HG03159 (cell line): ENCODE results near the gene DLL4.
"Not testable (repeated sequence)": the region's sequence is repeated elsewhere in the genome, so short reads cannot be mapped to it uniquely, and the experiment has no call there.

Experiments
- ATAC-seq: cut with Tn5 transposase; IDR thresholded peaks from one replicate; pipeline ENCODE4 v1.9.1; 2021; ENCODE audit warnings: mild to moderate bottlenecking, moderate library complexity; ENCODE audit not compliant: unreplicated experiment

The DLL4 gene

GRCh38 chr15:40941528-40942336 is 12.6 kb downstream of the DLL4 start:
- peak; percentile 54 for ATAC-seq

GRCh38 chr15:40942337-40942854 is 13.3 kb downstream of the DLL4 start:
- peak; percentile 21 for ATAC-seq

GRCh38 chr15:40942878-40943277 is 13.7 kb downstream of the DLL4 start:
- ATAC-seq, result no peak

DNA sequence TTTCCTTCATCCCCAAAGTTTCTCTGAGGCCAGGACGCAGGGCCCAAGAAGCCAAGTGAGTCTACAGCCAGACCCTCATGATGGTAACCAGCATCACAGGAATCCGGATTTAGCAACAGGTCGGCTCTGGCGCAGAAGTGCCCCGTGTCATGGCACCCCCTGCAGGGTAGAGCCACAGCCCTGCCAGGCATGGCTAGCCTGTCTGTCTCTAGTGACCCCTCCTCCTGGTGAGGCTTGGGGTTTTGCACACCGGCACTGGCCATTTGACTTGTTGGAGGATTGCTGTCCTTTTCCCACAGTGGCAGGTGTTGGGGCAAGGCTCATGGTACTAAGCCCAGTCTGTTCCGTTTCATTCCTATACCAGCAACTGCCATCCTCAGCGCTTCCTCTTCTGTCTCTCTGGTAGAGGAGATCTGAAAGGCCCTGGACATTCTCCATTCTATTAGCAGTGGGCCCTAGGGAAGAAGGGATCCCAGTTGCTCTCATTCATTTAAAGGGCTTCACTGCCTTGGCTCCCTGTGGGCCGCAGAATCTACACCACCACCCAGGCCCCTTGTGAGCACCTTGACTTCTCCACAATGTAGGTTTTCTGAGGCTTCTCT is 14.7 kb downstream of the DLL4 start:
- ATAC-seq, result no peak

- no peak for ATAC-seq
These were observed 15.6 kb downstream of the DLL4 start for GRCh38 chr15:40944510-40945296.

- ATAC-seq, result no peak
These were observed 19.8 kb downstream of the DLL4 start for GRCh38 chr15:40948706-40949473.

- no peak for ATAC-seq
These were observed 20.6 kb downstream of the DLL4 start for GRCh38 chr15:40949756-40950207.

DNA sequence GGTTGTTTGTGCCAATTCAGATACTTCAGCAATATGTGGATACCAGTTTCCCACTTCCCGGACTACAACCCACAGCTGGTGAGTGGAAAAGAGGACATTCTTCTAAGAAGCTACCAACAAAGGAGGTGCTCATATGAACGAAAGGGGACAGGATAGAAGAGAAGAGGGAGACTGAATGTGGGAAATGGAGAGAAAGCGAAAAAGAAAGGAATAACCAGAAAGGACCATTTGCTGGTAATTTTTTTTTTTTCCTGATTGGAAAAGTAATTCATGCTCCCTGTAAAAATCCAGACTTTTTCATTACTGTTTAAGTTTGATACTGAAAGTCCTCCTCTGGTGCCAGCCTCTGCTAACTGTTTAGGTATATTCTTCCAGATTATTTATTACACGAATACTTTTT is 22.6 kb downstream of the DLL4 start:
- no peak for ATAC-seq

GRCh38 chr15:40952301-40952900 is 23.3 kb downstream of the DLL4 start:
- ATAC-seq, result no peak

DNA sequence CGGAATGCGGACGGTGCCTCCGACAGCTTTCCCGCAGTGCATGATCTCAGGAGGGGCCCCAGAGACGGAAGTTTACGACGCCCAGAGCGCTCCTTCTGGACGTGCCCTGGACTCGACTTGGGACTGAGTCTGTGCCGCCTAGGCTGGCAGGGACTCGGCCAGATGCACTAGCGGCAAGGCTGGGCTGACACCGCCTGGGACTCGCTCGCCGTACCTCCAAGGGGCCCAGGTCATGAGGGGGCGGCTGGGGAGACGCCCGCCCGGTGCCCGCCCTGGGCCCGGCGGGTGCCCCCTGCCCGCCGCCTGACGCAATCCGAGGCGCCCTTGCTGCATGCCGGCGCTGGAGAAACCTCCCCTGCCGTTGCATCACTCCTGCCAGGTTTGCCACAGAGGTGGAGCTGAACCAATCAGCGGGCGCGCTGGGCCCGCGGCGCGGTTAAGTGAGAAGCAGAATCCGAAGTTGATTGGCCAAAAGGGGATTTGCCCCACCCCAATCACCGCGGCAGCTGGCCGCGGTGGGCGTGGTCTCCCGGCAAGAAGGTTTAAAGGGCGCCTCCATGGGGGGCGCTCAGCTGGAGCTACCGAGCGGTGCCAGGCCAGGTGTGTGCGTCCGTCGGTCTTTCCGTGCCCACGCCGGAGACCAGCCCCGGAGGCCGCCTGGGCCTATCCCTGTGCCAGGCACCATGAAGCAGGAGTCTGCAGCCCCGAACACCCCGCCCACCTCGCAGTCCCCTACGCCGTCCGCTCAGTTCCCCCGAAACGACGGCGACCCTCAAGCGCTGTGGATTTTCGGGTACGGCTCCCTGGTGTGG is 24.0 kb downstream of the DLL4 start, which contains the start of gene CHAC1:
Gene CHAC1 (plus strand): TSS at position 571 of the 812 bp plus-strand sequence. CDS start 113 bp downstream, at position 684.
- ATAC-seq, result peak; percentile 90

DNA sequence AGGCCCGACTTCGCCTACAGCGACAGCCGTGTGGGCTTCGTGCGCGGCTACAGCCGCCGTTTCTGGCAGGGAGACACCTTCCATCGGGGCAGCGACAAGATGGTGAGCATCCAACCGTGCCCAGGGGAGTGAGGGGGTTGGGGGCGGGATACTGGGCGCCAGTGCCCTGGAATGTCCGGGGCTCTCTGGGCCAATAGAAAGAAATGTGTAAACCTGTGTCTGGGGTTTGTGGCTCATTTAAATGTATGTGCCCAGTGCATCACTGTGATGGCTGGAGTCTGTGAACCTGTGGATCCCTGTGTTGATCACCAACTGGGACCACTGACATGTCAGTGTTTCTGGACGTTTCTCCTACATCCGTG is 24.6 kb downstream of the DLL4 start:
- ATAC-seq, result no peak

DNA sequence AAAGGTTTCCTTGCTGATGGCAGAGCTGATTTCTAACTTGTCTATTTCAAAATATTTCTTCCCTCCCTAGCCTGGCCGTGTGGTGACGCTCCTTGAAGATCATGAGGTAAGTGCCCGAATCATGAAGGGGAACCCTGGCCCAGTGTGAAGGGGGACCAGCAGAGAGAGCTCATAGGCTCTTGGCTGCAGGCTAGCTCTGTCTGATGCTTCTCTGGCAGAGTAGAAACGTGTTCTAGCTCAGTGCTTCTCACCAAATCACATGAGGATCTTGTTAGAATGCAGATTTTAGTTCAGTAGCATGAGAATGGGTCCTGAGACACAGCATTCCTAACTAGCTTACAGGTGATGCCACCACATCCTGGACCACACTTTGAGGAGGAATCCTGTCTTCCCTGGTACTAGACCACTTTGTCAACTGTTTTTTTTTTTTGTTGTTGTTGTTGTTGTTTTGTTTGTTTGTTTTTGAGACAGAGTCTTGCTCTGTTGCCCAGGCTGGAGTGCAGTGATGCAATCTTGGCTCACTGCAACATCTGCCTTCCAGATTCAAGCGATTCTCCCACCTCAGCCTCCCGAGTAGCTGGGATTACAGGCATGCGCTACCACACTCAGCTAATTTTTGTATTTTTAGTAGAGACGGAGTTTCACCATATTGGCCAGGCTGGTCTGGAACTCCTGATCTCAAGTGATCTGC is 25.2 kb downstream of the DLL4 start:
- ATAC-seq, result not testable (repeated sequence)

DNA sequence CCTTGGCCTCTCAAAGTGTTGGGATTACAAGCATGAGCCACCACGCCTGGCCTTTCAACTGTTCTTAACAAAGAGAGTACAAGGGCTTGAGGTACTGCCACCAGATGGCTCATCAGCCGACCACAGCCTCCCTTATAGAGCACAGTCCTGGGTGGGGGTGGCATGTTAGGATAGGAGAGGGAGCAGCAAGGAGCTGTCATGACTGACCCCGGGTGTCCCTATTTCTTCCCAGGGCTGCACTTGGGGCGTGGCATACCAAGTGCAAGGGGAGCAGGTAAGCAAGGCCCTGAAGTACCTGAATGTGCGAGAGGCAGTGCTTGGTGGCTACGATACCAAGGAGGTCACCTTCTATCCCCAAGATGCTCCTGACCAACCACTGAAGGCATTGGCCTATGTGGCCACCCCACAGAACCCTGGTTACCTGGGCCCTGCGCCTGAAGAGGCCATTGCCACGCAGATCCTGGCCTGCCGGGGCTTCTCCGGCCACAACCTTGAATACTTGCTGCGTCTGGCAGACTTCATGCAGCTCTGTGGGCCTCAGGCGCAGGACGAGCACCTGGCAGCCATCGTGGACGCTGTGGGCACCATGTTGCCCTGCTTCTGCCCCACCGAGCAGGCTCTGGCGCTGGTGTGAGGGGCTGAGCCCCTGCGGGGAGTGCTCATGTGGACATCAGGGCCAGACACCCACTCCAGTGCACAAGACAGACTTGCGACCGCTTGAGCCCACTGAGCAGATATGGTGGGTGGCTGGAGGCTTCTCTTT is 26.2 kb downstream of the DLL4 start:
- ATAC-seq, result no peak

DNA sequence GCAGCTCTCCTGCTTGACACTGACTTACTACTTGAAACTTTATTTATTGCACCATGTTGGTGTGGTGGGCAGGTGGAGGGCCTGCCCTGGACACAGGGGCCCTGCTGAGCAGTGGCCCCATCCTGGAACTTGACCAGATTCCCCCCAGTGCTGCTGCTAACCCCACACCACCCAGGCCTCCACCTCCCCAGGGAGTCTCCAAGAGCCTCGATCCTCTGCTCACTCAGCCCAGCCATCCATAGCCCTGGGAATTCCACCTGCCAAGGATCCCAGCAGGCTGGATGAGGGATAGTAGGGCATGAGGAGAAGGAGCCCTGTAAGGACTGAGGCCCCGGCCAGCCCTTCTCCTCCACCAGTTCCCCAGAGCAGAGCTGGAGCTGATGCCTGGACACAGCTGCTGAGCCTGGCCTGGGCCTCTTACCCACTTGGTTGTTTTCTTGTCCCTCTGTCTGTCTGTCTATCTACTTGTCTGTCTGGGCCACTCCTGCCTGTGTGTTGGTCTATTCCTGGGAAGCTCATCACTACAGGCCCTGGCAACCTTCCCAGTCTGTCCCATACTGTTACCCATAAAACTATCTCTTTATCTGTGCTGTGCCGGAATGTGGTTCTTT is 26.9 kb downstream of the DLL4 start:
- no peak for ATAC-seq

DNA sequence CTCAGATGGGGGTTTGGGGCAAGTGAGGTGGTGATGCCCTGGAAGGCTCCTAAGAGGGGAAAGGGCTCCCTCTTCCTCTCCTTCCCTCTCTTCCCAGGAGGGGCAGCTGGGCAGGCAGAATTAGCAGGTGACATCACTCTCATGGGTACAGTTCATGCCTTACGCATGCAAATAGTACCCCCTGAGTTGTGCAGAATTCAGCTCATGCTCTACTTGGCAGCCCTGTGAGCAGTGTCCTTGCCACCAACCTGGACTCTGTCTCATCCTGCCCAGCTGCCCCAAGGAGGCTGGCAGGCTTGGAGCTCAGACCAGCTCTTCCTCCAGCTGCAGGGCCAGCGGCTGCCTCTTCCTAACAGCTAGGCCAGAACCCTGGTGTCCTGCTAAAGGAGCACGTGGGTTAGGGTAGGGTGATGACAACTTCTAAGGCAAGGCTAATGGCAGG is 27.4 kb downstream of the DLL4 start:
- ATAC-seq, result no peak

DNA sequence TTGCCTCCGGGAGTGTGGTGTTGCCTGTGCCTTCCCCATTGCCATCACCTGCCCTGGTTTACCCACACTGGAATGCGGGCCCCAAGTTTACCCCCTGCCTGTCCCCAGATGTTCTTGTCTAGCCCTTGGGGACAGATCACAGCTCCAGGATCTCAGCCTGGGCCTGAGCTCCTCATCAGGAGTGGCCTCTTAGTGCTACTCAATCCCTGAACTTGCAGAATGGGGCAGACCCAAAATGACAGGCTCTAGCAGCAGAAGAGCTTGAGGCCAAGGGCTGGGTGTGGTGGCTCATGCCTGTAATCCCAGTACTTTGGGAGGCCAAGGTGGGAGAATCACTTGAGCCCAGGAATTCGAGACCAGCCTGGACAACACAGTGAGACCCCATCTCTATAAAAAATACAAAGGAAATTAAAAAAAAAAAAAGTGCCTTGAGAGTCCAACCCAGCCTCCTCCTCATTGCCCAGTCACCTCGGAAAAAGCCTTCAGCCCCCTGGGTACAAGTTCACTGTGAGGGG is 28.0 kb downstream of the DLL4 start:
- no peak for ATAC-seq

DNA sequence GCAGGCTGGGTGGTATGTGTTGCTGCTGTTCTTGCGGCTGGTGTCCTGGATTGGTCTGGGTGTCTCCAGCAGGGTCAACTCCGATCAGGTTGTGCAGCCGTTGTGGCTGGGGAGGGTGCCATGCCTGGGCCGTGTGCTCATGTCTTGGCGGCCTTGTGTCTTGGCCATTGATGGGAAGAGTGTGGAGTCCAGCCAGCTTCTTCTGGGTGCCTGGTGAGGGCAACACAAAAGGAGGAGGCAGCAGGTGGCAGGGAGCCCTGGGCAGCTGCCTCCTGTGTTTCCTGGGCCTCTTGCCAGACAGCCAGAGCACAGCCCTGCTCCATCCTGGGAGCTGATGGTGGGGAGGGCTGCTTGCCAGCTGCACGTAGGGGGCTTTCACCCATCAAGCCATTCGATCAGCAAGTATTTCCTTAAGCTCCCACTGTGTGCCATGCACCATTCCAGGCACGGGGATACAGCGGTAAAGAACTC is 28.5 kb downstream of the DLL4 start:
- ATAC-seq, result no peak
